Neutrophil (primary cell): Measurements from ENCODE around the gene AKAP6.

Experiments used
- H3K27ac ChIP-seq: fragments of 200-600 bp; sonication (generic); 2 replicates; pipeline ENCODE4 v1.5.1; 2016; ENCODE audit warnings: mild to moderate bottlenecking, moderate library complexity
- H3K27me3 ChIP-seq: fragments of 200-600 bp; sonication (generic); 2 replicates; pipeline ENCODE4 v1.6.0; 2016; ENCODE audit warnings: mild to moderate bottlenecking
- H3K36me3 ChIP-seq: fragments of 200-600 bp; sonication (generic); 2 replicates; pipeline ENCODE4 v1.5.1; 2017
- H3K4me1 ChIP-seq, 2 experiments: fragments of 200-600 bp in 1 of 2; sonication (generic) in 1 of 2; 1 replicate in 1 of 2; 2 replicates in 1 of 2; pipeline versions ENCODE4 v1.5.1 to v1.6.1; 2013 to 2016; ENCODE audit warnings: low read depth in 1 of 2, low read length in 1 of 2, mild to moderate bottlenecking in 1 of 2, moderate library complexity in 1 of 2; ENCODE audit not compliant: control insufficient read depth in 1 of 2, insufficient read depth in 1 of 2
- H3K4me3 ChIP-seq, 2 experiments: fragments of 200-600 bp in 1 of 2; sonication (generic) in 1 of 2; 1 replicate in 1 of 2; 2 replicates in 1 of 2; pipeline ENCODE4 v1.5.1; 2013 to 2016; ENCODE audit warnings: low read depth in 1 of 2, low read length in 1 of 2, mild to moderate bottlenecking in 1 of 2, moderate library complexity in 1 of 2
- H3K9me3 ChIP-seq: fragments of 200-600 bp; sonication (generic); 2 replicates; pipeline ENCODE4 v1.5.1; 2016
- CTCF ChIP-seq: fragments of 200-600 bp; sonication (generic); IDR thresholded peaks from 2 replicates; pipeline ENCODE4 v1.5.1; 2016; ENCODE audit warnings: antibody characterized with exemption

The AKAP6 gene

GRCh38 chr14:32814721-32815120 lies 485.6 kb downstream of the AKAP6 start:
- H3K36me3 ChIP-seq = no peaks in the 10 kb centered on the region
- H3K9me3 ChIP-seq = no peaks in the 10 kb centered on the region
- H3K4me1 ChIP-seq = no peaks in the 10 kb centered on the region
- no peak for TF ChIP-seq CTCF
- no peak overlapping the region for H3K27ac ChIP-seq
- no peaks in the 10 kb centered on the region for H3K27me3 ChIP-seq
- H3K4me3 ChIP-seq = no peak overlapping the region

- Histone ChIP-seq H3K4me1 (no peaks in the 10 kb centered on the region), H3K27me3 (no peaks in the 10 kb centered on the region), H3K9me3 (no peaks in the 10 kb centered on the region), H3K27ac (no peak overlapping the region), H3K4me3 (no peak overlapping the region), H3K36me3 (no peaks in the 10 kb centered on the region)
- TF ChIP-seq CTCF = no peak
Measured at GRCh38 chr14:32816588-32816987, 487.5 kb downstream of the AKAP6 start.

DNA sequence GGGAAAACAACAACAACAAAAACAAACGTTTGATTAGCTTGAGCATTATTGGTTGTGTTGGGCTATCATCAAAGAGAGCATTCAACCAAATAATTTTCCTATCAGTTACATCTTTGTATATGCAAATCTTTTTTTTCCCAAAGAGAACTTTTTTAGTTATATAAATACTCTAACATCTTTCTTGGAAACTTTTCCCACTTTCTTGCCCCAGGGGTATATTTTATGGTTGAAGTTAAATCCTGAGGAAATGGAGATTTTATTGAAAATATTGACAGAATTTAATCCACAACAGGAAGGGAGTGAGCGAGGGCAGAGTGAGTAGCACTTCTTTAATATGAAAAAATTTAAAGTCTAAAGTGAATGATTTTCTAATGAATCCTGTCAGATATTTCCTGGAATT lies 488.7 kb downstream of the AKAP6 start:
- Histone ChIP-seq H3K9me3 (no peaks in the 10 kb centered on the region), H3K4me1 (no peaks in the 10 kb centered on the region), H3K36me3 (no peaks in the 10 kb centered on the region), H3K27me3 (no peaks in the 10 kb centered on the region), H3K4me3 (no peak overlapping the region), H3K27ac (no peak overlapping the region)
- TF ChIP-seq CTCF = no peak

- H3K27ac ChIP-seq = no peak overlapping the region
- H3K4me3 ChIP-seq = no peak overlapping the region
- no peak for TF ChIP-seq CTCF
- H3K27me3 ChIP-seq = no peaks in the 10 kb centered on the region
- no peaks in the 10 kb centered on the region for H3K4me1 ChIP-seq
- H3K9me3 ChIP-seq = no peaks in the 10 kb centered on the region
- H3K36me3 ChIP-seq = no peaks in the 10 kb centered on the region
Measured at GRCh38 chr14:32818581-32818980, 489.5 kb downstream of the AKAP6 start.

- Histone ChIP-seq H3K4me3 (no peak overlapping the region), H3K36me3 (no peaks in the 10 kb centered on the region), H3K4me1 (no peaks in the 10 kb centered on the region), H3K9me3 (no peaks in the 10 kb centered on the region), H3K27me3 (no peaks in the 10 kb centered on the region), H3K27ac (no peak overlapping the region)
- no peak for TF ChIP-seq CTCF
Measured at GRCh38 chr14:32820181-32820580, 491.1 kb downstream of the AKAP6 start.

DNA sequence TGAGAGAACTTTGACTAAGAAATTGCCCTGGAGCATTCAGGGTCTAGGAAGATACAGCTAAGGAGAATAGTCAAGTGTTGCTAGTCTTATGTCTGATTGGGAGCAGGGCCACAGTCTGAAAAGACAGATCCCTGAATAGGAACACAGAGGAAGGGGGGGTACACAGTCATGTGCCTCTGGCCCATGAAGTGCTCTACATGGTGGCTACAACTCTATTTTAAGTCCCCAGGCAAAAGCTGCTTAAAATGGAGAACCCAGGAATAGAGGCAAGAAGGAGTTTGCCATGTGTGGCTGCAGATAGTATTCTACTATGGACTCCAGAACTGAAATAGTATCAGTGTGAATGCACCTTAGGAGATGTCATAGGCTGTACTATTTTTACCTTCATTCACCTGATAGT lies 491.6 kb downstream of the AKAP6 start:
- no peak overlapping the region for H3K4me3 ChIP-seq
- H3K27me3 ChIP-seq = no peaks in the 10 kb centered on the region
- no peaks in the 10 kb centered on the region for H3K9me3 ChIP-seq
- no peaks in the 10 kb centered on the region for H3K36me3 ChIP-seq
- H3K27ac ChIP-seq = no peak overlapping the region
- H3K4me1 ChIP-seq = no peaks in the 10 kb centered on the region
- TF ChIP-seq CTCF = no peak
